ENCODE measurements around the gene CDS2. TPM values are rescaled to one million over a fixed set of nuclear protein-coding genes. Genes with fewer than 3 reads are reported as not detected.
"Not testable (repeated sequence)": the region's sequence is repeated elsewhere in the genome, so short reads cannot be mapped to it uniquely, and the experiment has no call there.

CDS2 gene
- total RNA-seq, 2 experiments from 2014 or later, result 46.5 to 47.4 TPM

DNA sequence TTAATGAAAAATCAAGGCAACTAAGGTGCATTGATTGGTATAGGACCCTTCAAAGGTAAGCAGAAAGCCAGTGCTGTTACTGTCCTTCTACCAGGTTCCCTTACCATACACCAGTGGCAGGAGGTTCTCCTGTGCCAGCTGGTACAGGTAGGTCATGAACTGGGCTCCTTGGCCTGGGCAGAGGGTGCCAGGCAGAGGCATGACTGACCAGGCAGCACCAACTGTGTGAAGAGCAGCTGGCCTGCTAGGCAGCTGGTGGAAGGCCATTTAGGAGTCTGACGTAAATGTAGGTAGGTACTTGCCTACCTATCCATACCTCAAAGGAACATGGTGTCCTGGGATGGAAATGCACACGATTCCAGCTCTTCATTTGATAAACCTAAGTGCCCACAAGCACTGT lies 30.3 kb upstream of the CDS2 start:
- H3K9me3 Mint-ChIP-seq, result no peaks in the 10 kb centered on the region
- H3K4me3 Mint-ChIP-seq, result no peak overlapping the region
- CTCF ChIA-PET, result interaction anchor here (0.6 to 7.0 kb wide), 3 partner anchors 41 to 141 kb away, joined by 5 to 132 read pairs (median 10); no protein-coding TSS in a partner anchor
- no peaks in the 10 kb centered on the region for H3K27me3 Mint-ChIP-seq
- H3K4me1 Mint-ChIP-seq (ENCODE audit: low read depth), result peaks cover 4% of the 10 kb centered on the region
- POLR2A ChIA-PET, result interaction anchor here (1.3 kb wide), 1 partner anchor 8 kb away, joined by 6 read pairs; no protein-coding TSS in a partner anchor
- intact Hi-C loops (cut with micrococcal nuclease), result no loop called here
- no peak overlapping the region for H3K27ac Mint-ChIP-seq
- peaks cover 27% of the 10 kb centered on the region for H3K36me3 Mint-ChIP-seq
- no peak for DNase-seq

DNA sequence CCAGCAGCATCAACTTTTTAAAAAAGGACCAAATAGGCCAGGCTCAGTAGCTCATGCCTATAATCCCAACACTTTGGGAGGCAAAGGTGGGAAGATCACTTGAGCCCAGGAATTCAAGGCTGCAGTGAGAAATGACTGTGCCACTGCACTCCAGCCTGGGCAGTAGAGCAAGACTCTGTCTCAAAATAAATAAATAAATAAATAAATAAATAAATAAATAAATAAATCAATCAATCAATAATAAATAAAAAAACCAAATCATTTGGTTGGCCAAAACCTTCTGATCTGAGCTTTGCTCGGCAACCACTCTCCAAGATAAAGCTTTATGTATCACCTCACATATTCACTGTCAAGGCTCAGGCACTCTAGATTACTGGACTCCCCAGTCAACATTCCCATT lies 27.8 kb upstream of the CDS2 start:
- H3K9me3 Mint-ChIP-seq; DNase-seq; intact Hi-C loops (cut with micrococcal nuclease); H3K4me3 Mint-ChIP-seq; H3K27me3 Mint-ChIP-seq; H3K27ac Mint-ChIP-seq; H3K4me1 Mint-ChIP-seq (ENCODE audit: low read depth): not testable (repeated sequence)
- ChIA-PET CTCF (interaction anchor here (1.2 to 7.0 kb wide), 9 partner anchors 13 to 143 kb away, joined by 4 to 132 read pairs (median 27); partner anchors contain the start of gene SLC23A2), POLR2A (interaction anchor here (0.5 kb wide), 1 partner anchor 98 kb away, joined by 3 read pairs; no protein-coding TSS in a partner anchor)
- peaks cover 40% of the 10 kb centered on the region for H3K36me3 Mint-ChIP-seq

DNA sequence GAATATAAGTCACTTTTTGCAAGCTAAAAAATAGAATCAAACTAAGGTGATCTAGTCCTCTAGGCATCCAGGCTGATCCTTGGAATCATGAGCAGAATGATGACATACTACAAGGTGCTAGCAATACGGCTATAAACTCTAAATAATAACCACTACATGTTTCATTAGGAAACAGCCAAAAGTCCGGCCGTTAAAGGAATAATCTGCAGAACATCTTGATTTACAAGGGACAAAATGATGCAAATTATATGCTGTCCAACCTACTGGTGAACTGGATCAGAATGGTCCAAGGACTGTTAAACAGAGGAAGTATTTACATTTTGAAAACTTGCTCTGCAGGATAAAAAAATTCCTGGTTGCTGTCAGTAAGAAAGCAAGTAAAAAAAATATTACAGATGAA lies 26.9 kb upstream of the CDS2 start:
- H3K27ac Mint-ChIP-seq; H3K27me3 Mint-ChIP-seq; POLR2A ChIA-PET; H3K4me3 Mint-ChIP-seq; DNase-seq; H3K9me3 Mint-ChIP-seq; H3K4me1 Mint-ChIP-seq (ENCODE audit: low read depth): not testable (repeated sequence)
- peaks cover 47% of the 10 kb centered on the region for H3K36me3 Mint-ChIP-seq
- intact Hi-C loops (cut with micrococcal nuclease), result loop anchor here (1.0 to 2.0 kb wide), 4 partner anchors 22 to 231 kb away; no protein-coding TSS in a partner anchor
- CTCF ChIA-PET, result interaction anchor here (1.0 to 7.0 kb wide), 16 partner anchors 8 to 147 kb away, joined by 4 to 132 read pairs (median 12); partner anchors contain the start of gene SLC23A2

- Mint-ChIP-seq H3K4me3 (no peak overlapping the region), H3K36me3 (peaks cover 47% of the 10 kb centered on the region), H3K4me1 (ENCODE audit: low read depth) (peaks cover 4% of the 10 kb centered on the region), H3K27ac (peak overlapping the region; percentile 30), H3K27me3 (no peaks in the 10 kb centered on the region), H3K9me3 (no peaks in the 10 kb centered on the region)
- ChIA-PET POLR2A (interaction anchor here (0.7 to 1.7 kb wide), 2 partner anchors 10 to 26 kb away, joined by 3 to 4 read pairs; no protein-coding TSS in a partner anchor), CTCF (interaction anchor here (0.6 to 7.0 kb wide), 45 partner anchors 9 to 495 kb away, joined by 3 to 132 read pairs (median 4); partner anchors contain the start of genes PCNA and SLC23A2)
- peak; percentile 82 for DNase-seq
- intact Hi-C loops (cut with micrococcal nuclease), result loop anchor here (1.0 to 2.0 kb wide), 4 partner anchors 23 to 232 kb away; no protein-coding TSS in a partner anchor
Observed at GRCh38 chr20:5100684-5101347, 26.0 kb upstream of the CDS2 start.

DNA sequence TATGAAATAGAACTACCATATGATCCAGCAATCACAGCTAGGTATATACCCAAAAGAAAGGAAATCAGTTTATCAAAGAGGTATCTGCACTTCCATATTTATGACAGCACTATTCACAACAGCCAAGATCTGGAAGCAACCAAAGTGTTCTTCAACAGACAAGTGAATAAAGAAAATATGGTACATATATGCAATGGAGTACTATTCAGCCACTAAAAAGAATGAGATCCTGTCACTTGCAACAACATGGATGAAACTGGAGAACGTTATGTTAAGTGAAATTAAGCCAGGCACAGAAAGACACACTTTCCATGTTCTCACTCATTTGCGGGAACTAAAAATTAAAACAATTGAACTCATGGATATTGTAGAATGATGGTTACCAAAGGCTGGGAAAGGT lies 22.3 kb upstream of the CDS2 start:
- ChIA-PET CTCF (interaction anchor here (1.3 to 1.9 kb wide), 4 partner anchors 48 to 364 kb away, joined by 5 to 11 read pairs (median 5); no protein-coding TSS in a partner anchor), POLR2A (no interaction called here)
- H3K9me3 Mint-ChIP-seq, result no peaks in the 10 kb centered on the region
- no peaks in the 10 kb centered on the region for H3K27me3 Mint-ChIP-seq
- peaks cover 4% of the 10 kb centered on the region for H3K4me1 Mint-ChIP-seq (ENCODE audit: low read depth)
- no peak overlapping the region for H3K27ac Mint-ChIP-seq
- H3K4me3 Mint-ChIP-seq, result no peak overlapping the region
- DNase-seq, result no peak
- intact Hi-C loops (cut with micrococcal nuclease), result no loop called here
- H3K36me3 Mint-ChIP-seq, result peaks cover 46% of the 10 kb centered on the region

DNA sequence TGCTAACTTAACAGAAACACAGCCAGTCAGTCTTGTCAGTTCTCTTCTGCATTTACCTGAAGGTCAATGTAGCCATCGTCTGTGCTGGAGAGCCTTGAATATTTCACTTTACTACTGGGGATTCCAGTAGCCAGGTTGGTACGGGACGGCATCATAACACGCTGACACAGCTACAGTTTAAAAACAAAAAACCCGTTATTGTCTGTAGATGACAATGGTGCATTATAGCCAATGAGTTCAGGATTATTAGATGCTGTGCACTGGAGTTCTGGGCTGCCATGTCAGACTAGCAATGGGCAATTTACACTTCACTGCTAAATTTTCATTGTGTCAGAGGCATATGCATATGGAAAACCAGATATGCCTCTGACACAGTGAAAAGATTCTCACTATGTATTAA lies 17.5 kb upstream of the CDS2 start:
- ChIA-PET CTCF (no interaction called here), POLR2A (no interaction called here)
- intact Hi-C loops (cut with micrococcal nuclease), result no loop called here
- DNase-seq, result no peak
- no peak overlapping the region for H3K27ac Mint-ChIP-seq
- no peaks in the 10 kb centered on the region for H3K27me3 Mint-ChIP-seq
- no peaks in the 10 kb centered on the region for H3K9me3 Mint-ChIP-seq
- no peak overlapping the region for H3K4me3 Mint-ChIP-seq
- peaks cover 34% of the 10 kb centered on the region for H3K36me3 Mint-ChIP-seq
- peaks cover 17% of the 10 kb centered on the region for H3K4me1 Mint-ChIP-seq (ENCODE audit: low read depth)

GRCh38 chr20:5113615-5113986 lies 13.2 kb upstream of the CDS2 start:
- no peak for DNase-seq
- H3K4me3 Mint-ChIP-seq, result peak overlapping the region; percentile 92
- peaks cover 52% of the 10 kb centered on the region for H3K4me1 Mint-ChIP-seq (ENCODE audit: low read depth)
- H3K9me3 Mint-ChIP-seq, result no peaks in the 10 kb centered on the region
- peak overlapping the region; percentile 93 for H3K27ac Mint-ChIP-seq
- ChIA-PET CTCF (interaction anchor here (1.3 kb wide), 1 partner anchor 15 kb away, joined by 4 read pairs; no protein-coding TSS in a partner anchor), POLR2A (interaction anchor here (0.6 kb wide), 1 partner anchor 313 kb away, joined by 5 read pairs; no protein-coding TSS in a partner anchor)
- intact Hi-C loops (cut with micrococcal nuclease), result no loop called here
- no peaks in the 10 kb centered on the region for H3K27me3 Mint-ChIP-seq
- peaks cover 62% of the 10 kb centered on the region for H3K36me3 Mint-ChIP-seq

DNA sequence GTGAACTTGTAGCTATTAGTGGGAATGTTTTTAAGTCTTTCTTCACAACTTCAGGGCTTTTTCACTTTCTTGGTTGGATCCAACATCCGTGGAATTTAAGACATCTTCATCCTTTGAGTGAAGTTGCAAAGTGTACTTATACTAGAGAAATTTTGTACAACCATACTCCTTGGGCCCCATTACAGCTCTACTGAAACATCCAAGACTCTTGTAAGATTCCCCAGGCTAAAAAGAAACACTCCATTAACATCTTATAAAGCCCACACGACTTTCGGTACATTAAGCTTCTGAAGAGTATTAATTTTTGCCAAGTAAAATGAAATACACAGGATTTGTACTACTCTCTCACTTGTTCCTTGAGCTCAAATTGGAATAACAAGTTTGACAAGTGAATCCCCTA lies 12.4 kb upstream of the CDS2 start:
- ChIA-PET CTCF (interaction anchor here (0.7 to 1.4 kb wide), 4 partner anchors 14 to 110 kb away, joined by 3 to 4 read pairs (median 3); no protein-coding TSS in a partner anchor), POLR2A (interaction anchor here (0.6 kb wide), 1 partner anchor 314 kb away, joined by 5 read pairs; no protein-coding TSS in a partner anchor)
- Mint-ChIP-seq H3K27ac (peak overlapping the region; percentile 64), H3K9me3 (no peaks in the 10 kb centered on the region), H3K36me3 (peaks cover 60% of the 10 kb centered on the region), H3K27me3 (no peaks in the 10 kb centered on the region), H3K4me3 (no peak overlapping the region), H3K4me1 (ENCODE audit: low read depth) (peaks cover 52% of the 10 kb centered on the region)
- no peak for DNase-seq
- intact Hi-C loops (cut with micrococcal nuclease), result no loop called here

DNA sequence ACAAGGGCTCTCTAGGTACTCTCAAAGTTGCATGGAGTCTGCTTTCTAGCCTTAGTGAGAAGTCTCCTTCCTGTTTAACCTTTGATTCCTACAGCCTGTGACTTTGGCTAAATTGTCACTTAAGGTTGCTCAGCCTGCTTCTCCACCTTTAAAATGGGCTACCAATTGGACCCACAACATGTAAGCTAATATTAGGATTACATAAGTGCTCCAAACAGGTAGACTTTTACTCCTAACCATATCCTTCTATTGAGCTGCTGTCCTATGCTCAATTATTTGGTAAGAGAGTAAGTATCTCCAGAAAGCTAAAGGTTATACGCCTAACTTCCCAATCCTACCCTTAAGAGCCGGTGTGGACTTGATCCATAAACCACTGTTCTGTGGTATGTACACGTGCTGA lies 9.9 kb upstream of the CDS2 start:
- no peaks in the 10 kb centered on the region for H3K27me3 Mint-ChIP-seq
- H3K36me3 Mint-ChIP-seq, result peaks cover 57% of the 10 kb centered on the region
- no peak for DNase-seq
- H3K27ac Mint-ChIP-seq, result no peak overlapping the region
- peak overlapping the region; percentile 90 for H3K4me3 Mint-ChIP-seq
- H3K4me1 Mint-ChIP-seq (ENCODE audit: low read depth), result peaks cover 64% of the 10 kb centered on the region
- intact Hi-C loops (cut with micrococcal nuclease), result no loop called here
- POLR2A ChIA-PET, result interaction anchor here (1.5 kb wide), 1 partner anchor 10 kb away, joined by 8 read pairs; the partner anchor contains the start of gene CDS2
- no peaks in the 10 kb centered on the region for H3K9me3 Mint-ChIP-seq
- CTCF ChIA-PET, result interaction anchor here (0.6 kb wide), 1 partner anchor 166 kb away, joined by 3 read pairs; no protein-coding TSS in a partner anchor

GRCh38 chr20:5118220-5119142 lies 8.3 kb upstream of the CDS2 start:
- Mint-ChIP-seq H3K4me3 (peak overlapping the region; percentile 90), H3K27me3 (no peaks in the 10 kb centered on the region), H3K4me1 (ENCODE audit: low read depth) (peaks cover 54% of the 10 kb centered on the region), H3K36me3 (peaks cover 51% of the 10 kb centered on the region), H3K27ac (peak overlapping the region; percentile 95), H3K9me3 (no peaks in the 10 kb centered on the region)
- CTCF ChIA-PET, result interaction anchor here (0.9 to 1.5 kb wide), 3 partner anchors 8 to 106 kb away, joined by 3 read pairs; partner anchors contain the start of gene CDS2
- intact Hi-C loops (cut with micrococcal nuclease), result no loop called here
- no peak for DNase-seq
- POLR2A ChIA-PET, result interaction anchor here (0.9 to 2.8 kb wide), 3 partner anchors 8 to 304 kb away, joined by 3 to 16 read pairs (median 14); partner anchors contain the start of gene CDS2

- intact Hi-C loops (cut with micrococcal nuclease), result no loop called here
- H3K4me1 Mint-ChIP-seq (ENCODE audit: low read depth), result peaks cover 51% of the 10 kb centered on the region
- no peaks in the 10 kb centered on the region for H3K27me3 Mint-ChIP-seq
- no peak for DNase-seq
- peak overlapping the region; percentile 90 for H3K4me3 Mint-ChIP-seq
- no peaks in the 10 kb centered on the region for H3K9me3 Mint-ChIP-seq
- POLR2A ChIA-PET, result interaction anchor here (0.9 to 2.8 kb wide), 4 partner anchors 8 to 321 kb away, joined by 3 to 16 read pairs (median 8); partner anchors contain the start of gene CDS2
- H3K27ac Mint-ChIP-seq, result peak overlapping the region; percentile 95
- CTCF ChIA-PET, result interaction anchor here (0.5 to 1.3 kb wide), 4 partner anchors 7 to 321 kb away, joined by 3 to 5 read pairs (median 3); partner anchors contain the start of gene CDS2
- H3K36me3 Mint-ChIP-seq, result peaks cover 48% of the 10 kb centered on the region
Observed at GRCh38 chr20:5119143-5119434, 7.7 kb upstream of the CDS2 start.

Measured in activated CD4-positive, alpha-beta memory T cell treated with anti-CD3 and anti-CD28 coated beads for 36 hours (primary cell).